GM12874 (cell line): ENCODE results near the gene IFIT5.
A peak's percentile ranks its signal among the peaks of the same experiment; 100 is the strongest.

Experiments
- CTCF ChIP-seq: IDR thresholded peaks from 2 replicates; pipeline ENCODE4 v1.5.1; 2011; ENCODE audit warnings: low read depth, mild to moderate bottlenecking, control low read depth, low read length, moderate library complexity; ENCODE audit not compliant: insufficient read depth

Gene IFIT5

GRCh38 chr10:89458784-89459183 is 44.4 kb downstream of the IFIT5 start:
- no peak for TF ChIP-seq CTCF

- no peak for TF ChIP-seq CTCF
Observed at GRCh38 chr10:89463846-89464537, 49.6 kb downstream of the IFIT5 start.

- no peak for TF ChIP-seq CTCF
Observed at GRCh38 chr10:89465196-89465595, 50.8 kb downstream of the IFIT5 start.

GRCh38 chr10:89466599-89467035 is 52.2 kb downstream of the IFIT5 start:
- TF ChIP-seq CTCF, result peak; percentile 25; the same call in 1 of the 2 replicates

GRCh38 chr10:89468191-89468965 is 54.0 kb downstream of the IFIT5 start:
- TF ChIP-seq CTCF, result no peak

GRCh38 chr10:89469517-89469916 is 55.1 kb downstream of the IFIT5 start:
- no peak for TF ChIP-seq CTCF
